K562 treated with DMSO at 1 percent for 12 hours (cell line): ENCODE results near the gene WDSUB1. TPM values are rescaled to one million over a fixed set of nuclear protein-coding genes. Genes with fewer than 3 reads are reported as not detected.

ENCODE experiments used
- total RNA-seq: library from RNA; unstranded; fragments of 300-600 nt; gene quantifications from 2 replicates; pipeline ENCODE4 v1.2.3, GENCODE V29; 2022; ENCODE audit not compliant: insufficient read depth

WDSUB1 gene, protein sequence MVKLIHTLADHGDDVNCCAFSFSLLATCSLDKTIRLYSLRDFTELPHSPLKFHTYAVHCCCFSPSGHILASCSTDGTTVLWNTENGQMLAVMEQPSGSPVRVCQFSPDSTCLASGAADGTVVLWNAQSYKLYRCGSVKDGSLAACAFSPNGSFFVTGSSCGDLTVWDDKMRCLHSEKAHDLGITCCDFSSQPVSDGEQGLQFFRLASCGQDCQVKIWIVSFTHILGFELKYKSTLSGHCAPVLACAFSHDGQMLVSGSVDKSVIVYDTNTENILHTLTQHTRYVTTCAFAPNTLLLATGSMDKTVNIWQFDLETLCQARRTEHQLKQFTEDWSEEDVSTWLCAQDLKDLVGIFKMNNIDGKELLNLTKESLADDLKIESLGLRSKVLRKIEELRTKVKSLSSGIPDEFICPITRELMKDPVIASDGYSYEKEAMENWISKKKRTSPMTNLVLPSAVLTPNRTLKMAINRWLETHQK
- 9.1 and 14.3 TPM in 2 replicates for total RNA-seq

DNA sequence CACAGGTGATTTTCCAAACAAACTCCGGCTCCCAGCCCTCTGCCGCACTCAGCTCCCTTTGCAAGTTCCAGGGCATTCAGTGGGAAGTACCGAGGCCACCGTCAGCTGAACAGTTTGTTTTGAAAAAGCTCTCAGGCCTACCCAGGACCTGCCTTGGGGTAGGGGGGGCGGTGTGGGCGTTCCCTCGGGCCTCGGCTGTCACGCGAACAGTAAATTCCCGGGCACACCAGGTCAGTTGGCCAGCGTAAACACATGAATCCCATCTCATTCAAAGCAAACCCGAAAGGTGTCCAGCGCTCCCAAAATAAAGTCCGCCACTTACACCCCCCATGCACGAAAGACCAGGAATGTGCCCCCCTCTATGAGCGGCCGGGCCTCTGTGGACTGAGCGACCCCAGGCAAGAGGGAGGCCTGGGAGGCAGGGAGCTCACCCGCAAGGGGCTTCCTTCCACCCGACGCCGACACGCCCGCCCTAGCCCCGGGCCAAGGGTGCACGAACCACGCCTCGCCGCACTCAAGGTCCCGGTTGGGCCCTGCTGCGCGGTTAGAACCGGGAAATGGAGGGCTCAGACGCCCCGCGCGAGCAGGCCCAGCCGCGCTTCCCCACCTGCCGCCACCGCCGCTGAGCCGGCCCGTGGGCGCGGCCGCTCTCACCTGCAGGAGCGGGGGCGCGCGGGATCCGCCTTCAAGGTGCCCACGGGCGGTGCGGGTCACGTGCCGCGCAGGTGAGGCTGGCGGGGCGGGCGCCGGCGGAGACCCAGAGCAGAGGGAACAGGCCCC is at the start of gene WDSUB1:
TSS of gene WDSUB1 (minus strand) at position 775 of the 780 bp plus-strand sequence. CDS start 3,634 bp downstream, outside the sequence.

